KMS-11 (cell line): ENCODE data around the gene TJP3.

Experiments
- H2AFZ ChIP-seq: fragments of 200-600 bp; sonication (generic); 2 replicates; pipeline ENCODE4 v1.6.1; 2016; ENCODE audit warnings: antibody characterized with exemption, mixed run types, low read depth
- H3K27ac ChIP-seq: fragments of 200-600 bp; sonication (generic); 2 replicates; pipeline ENCODE4 v1.6.1; 2016; ENCODE audit warnings: mild to moderate bottlenecking, mixed run types
- H3K27me3 ChIP-seq: fragments of 200-600 bp; sonication (generic); 2 replicates; pipeline ENCODE4 v1.6.1; 2017; ENCODE audit warnings: mild to moderate bottlenecking, low read depth, mixed run types, moderate library complexity; ENCODE audit not compliant: insufficient read depth
- H3K36me3 ChIP-seq: fragments of 200-600 bp; sonication (generic); 2 replicates; pipeline ENCODE4 v1.6.1; 2017; ENCODE audit warnings: mild to moderate bottlenecking, mixed run types; ENCODE audit not compliant: insufficient read depth
- H3K4me1 ChIP-seq: fragments of 200-600 bp; sonication (generic); 2 replicates; pipeline ENCODE4 v1.6.1; 2016; ENCODE audit warnings: mild to moderate bottlenecking, low read depth, mixed run types; ENCODE audit not compliant: poor library complexity, severe bottlenecking
- H3K4me2 ChIP-seq: fragments of 200-600 bp; sonication (generic); 2 replicates; pipeline ENCODE4 v1.7.0; 2016; ENCODE audit warnings: mild to moderate bottlenecking, mixed run types
- H3K4me3 ChIP-seq: fragments of 200-600 bp; sonication (generic); IDR thresholded peaks from 2 replicates; pipeline ENCODE4 v1.6.1; 2017; ENCODE audit warnings: low read depth, low read length, mixed read lengths; ENCODE audit not compliant: insufficient read depth
- H3K79me2 ChIP-seq: fragments of 200-600 bp; sonication (generic); 2 replicates; pipeline ENCODE4 v1.6.1; 2016; ENCODE audit warnings: low read depth, mixed run types; ENCODE audit not compliant: insufficient read depth
- H3K9ac ChIP-seq: fragments of 200-600 bp; sonication (generic); 2 replicates; pipeline ENCODE4 v1.6.1; 2016; ENCODE audit warnings: mild to moderate bottlenecking, mixed run types
- H4K20me1 ChIP-seq: fragments of 200-600 bp; sonication (generic); 2 replicates; pipeline ENCODE4 v1.6.1; 2016; ENCODE audit warnings: mild to moderate bottlenecking, mixed run types; ENCODE audit not compliant: insufficient read depth
- CTCF ChIP-seq: fragments of 200-600 bp; sonication (generic); conservative IDR thresholded peaks from 2 replicates; pipeline ENCODE4 v1.6.1; 2017; ENCODE audit warnings: low read depth, mild to moderate bottlenecking, antibody characterized with exemption, low read length, moderate library complexity, mixed read lengths

TJP3 gene

GRCh38 chr19:3737487-3738205 lies 29.5 kb downstream of the TJP3 start:
- Histone ChIP-seq H3K36me3 (no peaks in the 10 kb centered on the region), H3K4me1 (no peaks in the 10 kb centered on the region), H2AFZ (no peak overlapping the region), H4K20me1 (no peaks in the 10 kb centered on the region), H3K27ac (no peak overlapping the region), H3K9ac (no peak overlapping the region), H3K4me2 (no peak overlapping the region), H3K4me3 (no peak overlapping the region), H3K27me3 (peaks cover 68% of the 10 kb centered on the region), H3K79me2 (no peaks in the 10 kb centered on the region)
- TF ChIP-seq CTCF, result no peak

- Histone ChIP-seq H3K27me3 (peaks cover 61% of the 10 kb centered on the region), H4K20me1 (no peaks in the 10 kb centered on the region)
- TF ChIP-seq CTCF, result no peak
These were observed 30.5 kb downstream of the TJP3 start for GRCh38 chr19:3738477-3739220.

GRCh38 chr19:3740431-3740830 lies 32.2 kb downstream of the TJP3 start:
- TF ChIP-seq CTCF, result no peak
- Histone ChIP-seq H3K27ac (no peak overlapping the region), H3K4me3 (no peak overlapping the region), H3K9ac (no peak overlapping the region), H3K27me3 (peaks cover 44% of the 10 kb centered on the region), H3K79me2 (no peaks in the 10 kb centered on the region), H3K4me1 (no peaks in the 10 kb centered on the region), H3K4me2 (no peak overlapping the region), H3K36me3 (no peaks in the 10 kb centered on the region), H4K20me1 (no peaks in the 10 kb centered on the region), H2AFZ (no peak overlapping the region)

More at GRCh38 chr19:3738477-3739220, 30.5 kb downstream of the TJP3 start:
- H3K9ac ChIP-seq, result no peak overlapping the region
- no peaks in the 10 kb centered on the region for H3K79me2 ChIP-seq
- no peak overlapping the region for H3K4me2 ChIP-seq
- H3K27ac ChIP-seq, result no peak overlapping the region
- no peaks in the 10 kb centered on the region for H3K36me3 ChIP-seq
- no peak overlapping the region for H2AFZ ChIP-seq
- H3K4me1 ChIP-seq, result no peaks in the 10 kb centered on the region
- no peak overlapping the region for H3K4me3 ChIP-seq

- H2AFZ ChIP-seq, result no peak overlapping the region
- H3K27ac ChIP-seq, result no peak overlapping the region
- H3K9ac ChIP-seq, result no peak overlapping the region
- no peaks in the 10 kb centered on the region for H3K36me3 ChIP-seq
- H3K4me3 ChIP-seq, result no peak overlapping the region
- peaks cover 16% of the 10 kb centered on the region for H3K27me3 ChIP-seq
- no peak overlapping the region for H3K4me2 ChIP-seq
- H4K20me1 ChIP-seq, result no peaks in the 10 kb centered on the region
- TF ChIP-seq CTCF, result no peak
- no peaks in the 10 kb centered on the region for H3K79me2 ChIP-seq
- no peaks in the 10 kb centered on the region for H3K4me1 ChIP-seq
These were observed 35.3 kb downstream of the TJP3 start for GRCh38 chr19:3743486-3743885.
